Gastrocnemius medialis (tissue), 4 donors: ENCODE results near the gene ARPC5L. TPM values are rescaled to one million over a fixed set of nuclear protein-coding genes. Genes with fewer than 3 reads are reported as not detected.

ENCODE experiments used
- ATAC-seq, 2 donors: fragments of 150-250 bp; one replicate each; pipeline ENCODE4 v1.9.1; 2016
- DNase-seq, 2 donors: peaks; one replicate each; pipeline ENCODE4 v3.0.0-alpha.2; 2019
- H3K27ac ChIP-seq, 4 donors: fragments of 200-600 bp; sonication (generic); 1 replicate in 1 of 4; 2 replicates in 3 of 4; pipeline ENCODE4 v1.5.1; 2016 to 2018; ENCODE audit warnings: mild to moderate bottlenecking in 2 of 4, moderate library complexity in 1 of 4
- H3K27me3 ChIP-seq, 3 donors: fragments of 200-600 bp; sonication (generic) in 2 of 3; 1 replicate in 1 of 3; 2 replicates in 2 of 3; pipeline versions ENCODE4 v1.5.1 to v1.6.0; 2016 to 2019; ENCODE audit warnings: mild to moderate bottlenecking in 1 of 3, moderate library complexity in 1 of 3
- H3K36me3 ChIP-seq, 2 donors: fragments of 200-600 bp; sonication (generic) in 1 of 2; one replicate each; pipeline ENCODE4 v1.5.1; 2017 to 2018
- H3K4me1 ChIP-seq, 2 donors: fragments of 200-600 bp; sonication (generic) in 1 of 2; one replicate each; pipeline ENCODE4 v1.5.1; 2016 to 2017; ENCODE audit warnings: mild to moderate bottlenecking in 2 of 2
- H3K4me3 ChIP-seq, 4 donors: fragments of 200-600 bp; sonication (generic) in 3 of 4; 1 replicate in 1 of 4; 2 replicates in 3 of 4; pipeline ENCODE4 v1.5.1; 2016 to 2019; ENCODE audit warnings: mild to moderate bottlenecking in 2 of 4
- H3K9me3 ChIP-seq, 3 donors: fragments of 200-600 bp; sonication (generic) in 2 of 3; 1 replicate in 1 of 3; 2 replicates in 2 of 3; pipeline ENCODE4 v1.5.1; 2016 to 2019
- POLR2A ChIP-seq, 2 donors: fragments of 450-650 bp; IDR thresholded peaks; one replicate each; pipeline ENCODE4 v1.6.1; 2017; ENCODE audit warnings: antibody characterized with exemption in 2 of 2, mild to moderate bottlenecking in 2 of 2, moderate library complexity in 2 of 2
- in situ Hi-C, 4 donors: fragments of 200-750 bp; cut with MboI; loops; one replicate each; pipeline versions ENCODE4 v1.15.0 to v1.8.0; 2017; ENCODE audit warnings: low sequenced_read_pairs in 4 of 4
- intact Hi-C: fragments of 100-400 bp; cut with DNase I; formaldehyde crosslinking; loops from one replicate; pipeline ENCODE4 v1.15.1; 2023; ENCODE audit warnings: low total_unique reads
- total RNA-seq, 4 donors: library from RNA; depleted of rRNA; stranded (reverse); fragments of >200 nt; gene quantifications; one replicate each; pipeline versions ENCODE4 v1.1.0 to v1.2.3, GENCODE V29; 2016
- TF ChIP-seq, protein P1 (sequence below), 5 experiments: fragments of 450-650 bp in 3 of 5; fragments of 200-600 bp in 2 of 5; sonication (generic) in 2 of 5; IDR thresholded peaks in 4 of 5; conservative IDR thresholded peaks in 1 of 5; 1 replicate in 4 of 5; 2 replicates in 1 of 5; pipeline ENCODE4 v1.5.1; 2016 to 2019; ENCODE audit warnings: antibody characterized with exemption in 5 of 5, mild to moderate bottlenecking in 3 of 5, moderate library complexity in 3 of 5

ARPC5L gene
- 10 to 100 TPM; 28.9 to 47.1 (median 29.2) TPM for total RNA-seq

DNA sequence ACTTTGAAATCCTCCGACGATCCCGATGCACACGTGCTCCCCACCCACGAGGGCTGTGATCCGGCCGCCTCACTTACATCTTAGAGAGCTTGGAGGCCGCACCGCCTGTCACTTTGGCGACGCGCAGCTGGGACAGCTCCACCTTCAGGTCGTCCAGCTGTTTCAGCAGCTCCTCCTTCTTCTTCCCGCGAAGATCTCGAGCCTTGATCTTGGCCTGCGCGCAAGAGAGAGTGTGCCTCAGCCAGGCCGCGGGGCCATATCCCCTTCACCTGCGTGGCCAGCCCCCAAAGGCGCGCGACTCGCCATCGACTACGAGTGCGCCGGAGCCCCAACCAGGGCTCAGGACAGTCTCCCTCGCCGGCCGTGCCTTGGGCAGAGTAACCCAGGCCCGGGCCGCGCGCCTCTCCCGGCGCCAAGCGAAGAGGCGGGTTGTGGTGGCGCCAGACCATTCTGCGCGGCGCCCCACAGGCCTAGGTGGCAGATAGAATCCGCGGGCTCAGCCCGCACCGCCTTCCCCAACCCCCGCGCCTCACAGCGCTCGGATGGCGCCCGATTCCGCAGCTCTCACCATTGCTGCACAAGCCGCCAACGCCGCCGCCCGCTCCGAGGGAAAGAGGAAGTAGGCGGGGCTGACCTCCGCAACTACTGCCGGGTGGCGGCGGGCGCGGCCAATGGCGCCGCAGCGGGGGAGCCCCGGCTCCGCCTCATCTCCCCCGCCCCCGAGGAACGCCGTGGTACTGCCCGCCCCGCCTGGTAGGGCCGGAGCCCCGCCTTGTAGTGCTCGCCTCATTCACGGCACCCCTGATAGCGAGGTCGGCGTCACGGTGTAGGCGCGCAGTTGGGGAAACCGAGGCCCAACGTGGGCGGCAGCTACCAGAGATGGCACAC lies at the start of gene ARPC5L, which contains the start of gene RPL35:
Gene ARPC5L (plus strand): TSS at position 789 of the 888 bp plus-strand sequence. CDS start 7,161 bp downstream, outside the sequence.
Gene RPL35 (minus strand): TSS at position 616 of the 888 bp plus-strand sequence. CDS start 45 bp downstream, at position 571.
- ATAC-seq = peak; percentile 86 to 89
- in situ Hi-C loops = no loop called here
- H3K9me3 ChIP-seq = no peaks in the 10 kb centered on the region
- H3K27ac ChIP-seq = peak within 1 kb of the TSS; percentile 87 to 97 (median 92)
- DNase-seq = peak; percentile 91 to 92
- intact Hi-C loops = loop anchor here (5.0 to 10.0 kb wide), 3 partner anchors 207 to 381 kb away; partner anchors contain the start of genes HSPA5 and PPP6C
- H3K27me3 ChIP-seq = no peaks in the 10 kb centered on the region
- peak within 1 kb of the TSS; percentile 85 to 100 (median 100) for H3K4me3 ChIP-seq
- peak; percentile 95 to 97 for TF ChIP-seq POLR2A (IDR thresholded peaks at IDR 0.05)
- TF ChIP-seq, protein P1, sequence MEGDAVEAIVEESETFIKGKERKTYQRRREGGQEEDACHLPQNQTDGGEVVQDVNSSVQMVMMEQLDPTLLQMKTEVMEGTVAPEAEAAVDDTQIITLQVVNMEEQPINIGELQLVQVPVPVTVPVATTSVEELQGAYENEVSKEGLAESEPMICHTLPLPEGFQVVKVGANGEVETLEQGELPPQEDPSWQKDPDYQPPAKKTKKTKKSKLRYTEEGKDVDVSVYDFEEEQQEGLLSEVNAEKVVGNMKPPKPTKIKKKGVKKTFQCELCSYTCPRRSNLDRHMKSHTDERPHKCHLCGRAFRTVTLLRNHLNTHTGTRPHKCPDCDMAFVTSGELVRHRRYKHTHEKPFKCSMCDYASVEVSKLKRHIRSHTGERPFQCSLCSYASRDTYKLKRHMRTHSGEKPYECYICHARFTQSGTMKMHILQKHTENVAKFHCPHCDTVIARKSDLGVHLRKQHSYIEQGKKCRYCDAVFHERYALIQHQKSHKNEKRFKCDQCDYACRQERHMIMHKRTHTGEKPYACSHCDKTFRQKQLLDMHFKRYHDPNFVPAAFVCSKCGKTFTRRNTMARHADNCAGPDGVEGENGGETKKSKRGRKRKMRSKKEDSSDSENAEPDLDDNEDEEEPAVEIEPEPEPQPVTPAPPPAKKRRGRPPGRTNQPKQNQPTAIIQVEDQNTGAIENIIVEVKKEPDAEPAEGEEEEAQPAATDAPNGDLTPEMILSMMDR (IDR thresholded peaks at IDR 0.05 in 4 of 5, conservative IDR thresholded peaks at IDR 0.05 in 1 of 5) = peak in 2 of 5 experiments; percentile 27 to 38
- H3K4me1 ChIP-seq = peaks cover 35 to 38% of the 10 kb centered on the region in 2 donors
- H3K36me3 ChIP-seq = peaks cover 0 to 44% of the 10 kb centered on the region in 2 donors

- Histone ChIP-seq H3K9me3 (no peaks in the 10 kb centered on the region), H3K27me3 (no peaks in the 10 kb centered on the region), H3K4me1 (no peaks in the 10 kb centered on the region), H3K36me3 (no peaks in the 10 kb centered on the region), H3K27ac (no peak overlapping the region), H3K4me3 (no peak overlapping the region)
- intact Hi-C loops = no loop called here
- in situ Hi-C loops = no loop called here
- DNase-seq = no peak
- TF ChIP-seq POLR2A (IDR thresholded peaks at IDR 0.05) = no peak
- TF ChIP-seq, protein P1 (IDR thresholded peaks at IDR 0.05 in 4 of 5, conservative IDR thresholded peaks at IDR 0.05 in 1 of 5) = no peak
- ATAC-seq = no peak
Measured at GRCh38 chr9:124812441-124812876, 49.5 kb upstream of the ARPC5L start.

DNA sequence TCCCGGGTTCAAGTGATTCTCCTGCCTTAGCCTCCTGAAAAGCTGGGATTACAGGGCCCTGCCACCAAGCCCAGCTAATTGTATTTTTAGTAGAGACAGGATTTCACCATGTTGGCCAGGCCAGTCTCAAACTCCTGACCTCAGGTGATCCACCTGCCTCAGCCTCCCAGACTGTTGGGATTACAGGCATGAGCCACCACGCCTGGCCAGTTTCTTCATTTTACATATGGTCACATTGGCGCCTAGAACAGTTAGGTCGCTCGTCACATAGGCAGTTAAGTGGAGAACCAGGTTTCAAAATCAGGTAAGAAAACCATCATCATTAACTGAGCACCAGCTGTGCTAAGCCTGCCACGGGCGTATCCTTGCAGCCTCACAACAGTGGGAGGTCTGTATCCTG lies 48.9 kb upstream of the ARPC5L start:
- no peak for DNase-seq
- Histone ChIP-seq H3K27ac (no peak overlapping the region), H3K36me3 (no peaks in the 10 kb centered on the region), H3K9me3 (no peaks in the 10 kb centered on the region), H3K4me1 (no peaks in the 10 kb centered on the region), H3K4me3 (no peak overlapping the region), H3K27me3 (no peaks in the 10 kb centered on the region)
- intact Hi-C loops = no loop called here
- TF ChIP-seq, protein P1 (IDR thresholded peaks at IDR 0.05 in 4 of 5, conservative IDR thresholded peaks at IDR 0.05 in 1 of 5) = no peak
- no peak for TF ChIP-seq POLR2A (IDR thresholded peaks at IDR 0.05)
- in situ Hi-C loops = no loop called here
- no peak for ATAC-seq

- H3K9me3 ChIP-seq = no peaks in the 10 kb centered on the region
- intact Hi-C loops = no loop called here
- no peaks in the 10 kb centered on the region for H3K4me1 ChIP-seq
- H3K4me3 ChIP-seq = no peak overlapping the region
- in situ Hi-C loops = no loop called here
- no peak overlapping the region for H3K27ac ChIP-seq
- DNase-seq (no peak), ATAC-seq (no peak)
- no peaks in the 10 kb centered on the region for H3K36me3 ChIP-seq
- no peak for TF ChIP-seq POLR2A (IDR thresholded peaks at IDR 0.05)
- TF ChIP-seq, protein P1 (IDR thresholded peaks at IDR 0.05 in 4 of 5, conservative IDR thresholded peaks at IDR 0.05 in 1 of 5) = no peak
- H3K27me3 ChIP-seq = no peaks in the 10 kb centered on the region
Measured at GRCh38 chr9:124813501-124814163, 48.3 kb upstream of the ARPC5L start.
